HG02763 (cell line): ENCODE data around the gene ECI1.
"Not testable (repeated sequence)": the region's sequence is repeated elsewhere in the genome, so short reads cannot be mapped to it uniquely, and the experiment has no call there.

Source experiments
- ATAC-seq: cut with Tn5 transposase; IDR thresholded peaks from one replicate; pipeline ENCODE4 v1.9.1; 2021; ENCODE audit warnings: mild to moderate bottlenecking, moderate library complexity; ENCODE audit not compliant: unreplicated experiment

The ECI1 gene

DNA sequence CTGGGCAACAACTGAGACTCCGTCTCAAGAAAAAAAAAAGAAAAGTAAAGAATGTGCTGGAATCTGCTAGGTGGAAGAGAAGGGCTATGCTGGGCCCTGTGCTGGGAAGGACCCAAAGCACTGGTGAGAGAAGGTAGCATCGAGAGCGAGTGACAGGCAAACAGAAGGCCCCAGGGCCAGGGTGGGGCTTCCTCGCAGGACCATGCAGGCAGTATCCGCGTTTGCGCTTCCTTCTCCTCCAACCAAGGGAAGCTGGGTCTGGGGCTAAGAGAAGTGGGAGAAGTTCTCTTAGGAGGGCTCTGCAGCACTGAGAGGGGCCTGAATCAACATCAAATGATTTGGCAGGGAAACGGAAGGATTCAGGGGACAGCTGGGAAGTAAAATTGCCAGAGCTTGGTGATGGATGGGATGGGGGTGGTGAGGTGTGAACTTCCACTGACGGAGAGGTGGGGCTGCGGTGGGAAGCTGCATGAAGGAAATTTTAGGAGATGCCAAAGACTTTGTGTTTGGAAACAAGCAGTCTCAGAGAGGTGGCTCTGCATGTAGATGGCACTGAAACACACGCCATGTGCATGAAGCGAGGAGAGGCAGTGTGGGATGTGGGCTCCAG is 5.2 kb upstream of the ECI1 start:
- ATAC-seq: no peak

GRCh38 chr16:2253293-2253692 is 1.9 kb upstream of the ECI1 start:
- ATAC-seq: no peak

DNA sequence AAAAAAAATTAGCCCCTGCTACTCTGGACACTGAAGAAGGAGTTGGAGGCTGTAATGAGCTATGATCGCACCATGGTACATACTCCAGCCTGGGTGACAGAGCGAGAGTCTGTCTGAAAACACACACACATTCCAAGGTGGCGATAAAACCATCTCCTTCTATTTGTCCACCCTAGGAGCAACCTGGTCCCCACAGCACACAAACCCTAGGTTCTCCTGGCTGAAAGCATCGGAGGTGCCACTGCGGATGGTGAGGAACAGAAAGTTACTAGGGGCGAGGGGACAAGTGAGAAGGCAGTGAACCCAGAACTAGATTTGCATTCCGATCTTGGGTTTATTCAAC is 1.4 kb upstream of the ECI1 start:
- no peak for ATAC-seq

DNA sequence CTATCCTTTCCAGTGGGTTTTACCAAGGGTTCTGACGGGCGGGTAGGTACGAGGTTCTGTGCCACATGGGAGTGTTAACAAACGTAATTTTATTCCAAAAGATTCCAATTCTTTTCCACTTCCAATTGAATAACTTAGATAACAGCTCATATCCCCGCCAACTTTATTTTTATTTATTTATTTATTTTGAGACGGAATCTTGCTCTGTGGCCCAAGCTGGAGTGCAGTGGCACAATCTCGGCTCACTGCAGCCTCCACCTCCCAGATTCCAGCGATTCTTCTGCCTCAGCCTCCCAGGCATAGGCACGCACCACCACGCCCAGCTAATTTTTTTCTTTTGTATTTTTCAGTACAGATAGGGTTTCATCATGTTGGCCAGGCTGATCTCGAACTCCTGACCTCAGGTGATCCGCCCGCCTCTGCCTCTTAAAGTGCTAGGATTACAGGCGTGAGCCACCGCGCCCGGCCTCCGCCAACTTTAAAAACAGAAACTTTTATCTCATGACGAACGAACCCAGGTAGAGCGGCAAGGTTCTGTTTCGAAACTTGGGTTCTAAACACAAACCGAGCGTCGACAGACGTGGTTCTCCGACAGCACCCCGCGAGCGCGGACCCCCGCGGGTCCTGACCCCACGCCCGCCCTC is 613 bp downstream of the ECI1 start:
- no peak for ATAC-seq

- ATAC-seq: no peak
These were observed 5.0 kb downstream of the ECI1 start for GRCh38 chr16:2246301-2246885.

- no peak for ATAC-seq
These were observed 6.2 kb downstream of the ECI1 start for GRCh38 chr16:2244926-2245795.

- no peak for ATAC-seq
These were observed 7.1 kb downstream of the ECI1 start for GRCh38 chr16:2244301-2244700.

GRCh38 chr16:2243781-2244180 is 7.6 kb downstream of the ECI1 start:
- ATAC-seq: no peak

DNA sequence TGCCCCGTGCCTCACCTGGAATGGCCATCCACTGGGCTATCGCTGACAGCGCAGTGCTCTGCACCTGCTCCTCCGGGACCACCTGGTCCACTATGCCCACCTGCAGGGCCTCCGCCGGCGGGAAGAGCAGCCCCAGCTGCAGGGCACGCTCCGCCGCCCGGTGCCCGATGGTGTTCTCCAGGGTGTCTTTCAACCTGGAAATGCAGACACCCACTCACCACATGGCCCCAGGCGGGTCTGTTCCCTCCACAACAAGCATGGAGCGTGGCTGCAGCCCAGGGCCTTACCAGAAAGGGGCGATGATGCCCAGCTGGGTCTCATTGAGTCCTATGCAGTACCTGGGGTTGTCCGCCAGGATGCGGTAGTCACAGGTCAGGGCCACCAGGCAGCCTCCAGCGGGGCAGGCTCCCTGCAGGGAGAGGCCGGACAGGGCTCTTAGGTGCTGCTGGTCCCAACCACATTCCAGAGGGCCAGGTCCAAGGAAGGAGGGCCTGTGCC is 8.3 kb downstream of the ECI1 start:
- ATAC-seq: no peak

DNA sequence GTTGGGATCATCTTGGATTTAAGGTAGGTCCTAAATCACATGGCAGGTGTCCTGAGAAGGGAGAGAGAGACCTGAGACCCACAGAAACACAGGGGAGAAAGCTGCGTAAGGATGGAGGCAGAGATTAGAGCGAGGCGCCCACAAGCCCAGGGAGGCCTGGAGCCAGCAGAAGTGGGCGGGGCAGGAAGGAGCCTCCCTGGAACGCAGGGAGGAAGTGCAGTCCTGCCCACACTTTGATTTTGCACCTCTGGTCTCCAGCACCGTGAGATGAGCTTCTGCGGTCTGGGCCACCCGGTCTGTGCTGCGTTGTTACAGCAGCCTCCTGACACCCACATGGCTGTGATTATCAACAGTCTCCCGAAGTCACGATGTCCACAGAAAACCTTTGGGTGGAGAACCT is 8.8 kb downstream of the ECI1 start:
- ATAC-seq: no peak

DNA sequence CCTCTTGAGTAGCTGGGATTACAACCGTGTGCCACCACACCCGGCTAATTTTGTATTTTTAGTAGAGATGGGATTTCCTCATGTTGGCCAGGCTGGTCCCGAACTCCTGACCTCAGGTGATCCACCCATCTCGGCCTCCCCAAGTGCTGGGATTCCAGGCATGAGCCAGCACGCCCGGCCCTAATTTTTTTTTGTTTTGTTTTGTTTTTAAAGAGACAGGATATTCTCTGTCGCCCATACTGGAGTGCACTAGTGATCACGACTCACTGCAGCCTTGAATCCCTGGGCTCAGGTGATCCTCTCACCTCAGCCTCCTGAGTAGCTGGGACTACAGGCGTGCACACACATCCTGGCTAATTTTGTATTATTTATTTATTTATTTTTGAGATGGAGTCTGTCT is 11.1 kb downstream of the ECI1 start:
- ATAC-seq: not testable (repeated sequence)

GRCh38 chr16:2238838-2239675 is 12.3 kb downstream of the ECI1 start:
- ATAC-seq: no peak

- ATAC-seq: no peak
These were observed 13.1 kb downstream of the ECI1 start for GRCh38 chr16:2238150-2238837.

DNA sequence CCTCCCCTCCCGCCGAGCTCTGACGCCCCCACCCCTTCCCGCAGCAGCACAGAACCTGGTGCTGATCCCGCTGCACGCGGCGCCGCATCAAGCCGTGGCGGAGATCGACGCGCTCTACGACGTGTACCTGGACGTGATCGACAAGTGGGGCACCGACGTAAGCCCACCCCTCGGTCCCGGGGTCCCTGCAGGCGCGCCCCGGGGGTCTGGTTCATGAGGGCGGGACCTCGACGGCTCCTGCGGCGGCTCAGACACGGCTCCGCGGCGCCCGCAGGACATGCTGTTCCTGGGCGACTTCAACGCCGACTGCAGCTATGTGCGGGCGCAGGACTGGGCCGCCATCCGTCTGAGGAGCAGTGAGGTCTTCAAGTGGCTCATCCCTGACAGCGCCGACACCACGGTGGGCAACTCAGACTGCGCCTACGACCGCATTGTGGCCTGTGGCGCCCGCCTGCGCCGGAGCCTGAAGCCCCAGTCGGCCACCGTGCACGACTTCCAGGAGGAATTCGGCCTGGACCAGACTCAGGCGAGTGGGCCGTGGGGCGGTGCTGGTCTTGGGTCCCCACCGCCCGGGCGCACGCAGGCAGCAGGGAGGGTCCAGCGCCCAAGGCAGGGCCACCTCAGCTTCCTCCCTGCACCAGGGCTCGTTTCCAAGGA is 13.8 kb downstream of the ECI1 start:
- no peak for ATAC-seq

GRCh38 chr16:2237102-2237482 is 14.3 kb downstream of the ECI1 start:
- ATAC-seq: no peak

DNA sequence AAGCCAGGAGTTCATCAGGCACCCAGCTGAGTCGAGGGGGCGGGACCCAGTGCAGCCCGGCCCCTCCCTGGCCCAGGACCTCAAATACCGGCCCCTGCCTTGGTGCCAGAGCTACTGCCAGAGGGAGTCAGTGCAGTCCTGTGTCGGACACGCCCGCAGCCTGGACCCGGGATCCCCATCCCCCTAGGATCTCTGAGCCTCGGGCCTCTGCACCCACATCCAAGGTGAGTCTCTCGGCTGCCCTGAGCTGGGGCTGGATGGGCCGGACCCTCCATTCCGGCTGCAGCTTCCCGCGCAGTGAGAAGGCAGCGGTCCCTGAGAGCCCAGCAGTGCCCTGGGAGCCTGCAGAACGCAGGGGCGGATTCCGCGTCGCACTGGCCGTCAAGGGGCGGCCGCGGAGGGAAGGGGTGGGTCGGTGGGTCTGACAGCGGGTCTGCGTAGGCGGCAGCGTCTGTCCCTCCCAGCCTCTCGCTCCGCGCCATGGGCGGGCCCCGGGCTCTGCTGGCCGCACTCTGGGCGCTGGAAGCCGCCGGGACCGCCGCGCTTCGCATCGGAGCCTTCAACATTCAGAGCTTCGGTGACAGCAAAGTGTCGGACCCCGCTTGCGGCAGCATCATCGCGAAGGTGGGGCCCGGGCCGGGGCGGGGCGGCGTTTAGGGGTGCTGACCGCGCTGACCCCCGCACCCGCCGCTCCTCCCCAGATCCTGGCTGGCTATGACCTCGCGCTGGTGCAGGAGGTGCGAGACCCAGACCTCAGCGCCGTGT is 14.9 kb downstream of the ECI1 start, which contains the start of gene DNASE1L2:
DNASE1L2 (plus strand) TSS at position 108 of the 765 bp plus-strand sequence; CDS start at position 481, 373 bp downstream.
- no peak for ATAC-seq

GRCh38 chr16:2235695-2236336 is 15.6 kb downstream of the ECI1 start:
- no peak for ATAC-seq

- ATAC-seq: no peak
These were observed 16.1 kb downstream of the ECI1 start for GRCh38 chr16:2235234-2235651.
